ENCODE data around the gene PTBP1. TPM values are rescaled to one million over a fixed set of nuclear protein-coding genes. Genes with fewer than 3 reads are reported as not detected.

PTBP1 gene
- total and polyA plus RNA-seq, 2 experiments from 2014 or later, result 539 to 632 TPM

DNA sequence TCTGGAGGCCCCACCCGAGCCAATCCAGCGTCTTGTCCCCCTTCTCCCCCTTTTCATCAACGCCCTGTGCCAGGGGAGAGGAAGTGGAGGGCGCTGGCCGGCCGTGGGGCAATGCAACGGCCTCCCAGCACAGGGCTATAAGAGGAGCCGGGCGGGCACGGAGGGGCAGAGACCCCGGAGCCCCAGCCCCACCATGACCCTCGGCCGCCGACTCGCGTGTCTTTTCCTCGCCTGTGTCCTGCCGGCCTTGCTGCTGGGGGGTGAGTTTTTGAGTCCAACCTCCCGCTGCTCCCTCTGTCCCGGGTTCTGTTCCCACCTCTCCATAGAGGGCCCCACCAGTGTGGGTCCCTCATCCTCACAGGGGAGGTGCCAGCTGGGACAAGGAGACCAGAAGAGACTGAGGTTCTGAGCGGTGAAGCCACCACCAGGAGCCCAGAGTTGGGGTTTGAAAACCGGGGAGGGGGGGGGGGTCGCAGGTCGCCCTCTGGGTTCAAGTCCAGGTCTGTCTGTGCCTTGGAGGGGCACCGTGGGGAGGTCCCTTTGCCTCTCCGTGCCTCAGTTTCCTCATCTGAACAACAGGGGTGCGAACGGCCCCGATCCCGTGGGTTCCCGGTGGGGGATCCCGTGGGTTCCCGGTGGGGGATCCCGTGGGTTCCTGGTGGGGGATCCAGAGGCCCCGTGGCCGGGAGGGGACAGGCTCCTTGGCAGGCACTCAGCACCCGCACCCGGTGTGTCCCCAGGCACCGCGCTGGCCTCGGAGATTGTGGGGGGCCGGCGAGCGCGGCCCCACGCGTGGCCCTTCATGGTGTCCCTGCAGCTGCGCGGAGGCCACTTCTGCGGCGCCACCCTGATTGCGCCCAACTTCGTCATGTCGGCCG lies 55.1 kb downstream of the PTBP1 start, which contains the start of gene ELANE (continued):
- TF ChIP-seq, protein P1, sequence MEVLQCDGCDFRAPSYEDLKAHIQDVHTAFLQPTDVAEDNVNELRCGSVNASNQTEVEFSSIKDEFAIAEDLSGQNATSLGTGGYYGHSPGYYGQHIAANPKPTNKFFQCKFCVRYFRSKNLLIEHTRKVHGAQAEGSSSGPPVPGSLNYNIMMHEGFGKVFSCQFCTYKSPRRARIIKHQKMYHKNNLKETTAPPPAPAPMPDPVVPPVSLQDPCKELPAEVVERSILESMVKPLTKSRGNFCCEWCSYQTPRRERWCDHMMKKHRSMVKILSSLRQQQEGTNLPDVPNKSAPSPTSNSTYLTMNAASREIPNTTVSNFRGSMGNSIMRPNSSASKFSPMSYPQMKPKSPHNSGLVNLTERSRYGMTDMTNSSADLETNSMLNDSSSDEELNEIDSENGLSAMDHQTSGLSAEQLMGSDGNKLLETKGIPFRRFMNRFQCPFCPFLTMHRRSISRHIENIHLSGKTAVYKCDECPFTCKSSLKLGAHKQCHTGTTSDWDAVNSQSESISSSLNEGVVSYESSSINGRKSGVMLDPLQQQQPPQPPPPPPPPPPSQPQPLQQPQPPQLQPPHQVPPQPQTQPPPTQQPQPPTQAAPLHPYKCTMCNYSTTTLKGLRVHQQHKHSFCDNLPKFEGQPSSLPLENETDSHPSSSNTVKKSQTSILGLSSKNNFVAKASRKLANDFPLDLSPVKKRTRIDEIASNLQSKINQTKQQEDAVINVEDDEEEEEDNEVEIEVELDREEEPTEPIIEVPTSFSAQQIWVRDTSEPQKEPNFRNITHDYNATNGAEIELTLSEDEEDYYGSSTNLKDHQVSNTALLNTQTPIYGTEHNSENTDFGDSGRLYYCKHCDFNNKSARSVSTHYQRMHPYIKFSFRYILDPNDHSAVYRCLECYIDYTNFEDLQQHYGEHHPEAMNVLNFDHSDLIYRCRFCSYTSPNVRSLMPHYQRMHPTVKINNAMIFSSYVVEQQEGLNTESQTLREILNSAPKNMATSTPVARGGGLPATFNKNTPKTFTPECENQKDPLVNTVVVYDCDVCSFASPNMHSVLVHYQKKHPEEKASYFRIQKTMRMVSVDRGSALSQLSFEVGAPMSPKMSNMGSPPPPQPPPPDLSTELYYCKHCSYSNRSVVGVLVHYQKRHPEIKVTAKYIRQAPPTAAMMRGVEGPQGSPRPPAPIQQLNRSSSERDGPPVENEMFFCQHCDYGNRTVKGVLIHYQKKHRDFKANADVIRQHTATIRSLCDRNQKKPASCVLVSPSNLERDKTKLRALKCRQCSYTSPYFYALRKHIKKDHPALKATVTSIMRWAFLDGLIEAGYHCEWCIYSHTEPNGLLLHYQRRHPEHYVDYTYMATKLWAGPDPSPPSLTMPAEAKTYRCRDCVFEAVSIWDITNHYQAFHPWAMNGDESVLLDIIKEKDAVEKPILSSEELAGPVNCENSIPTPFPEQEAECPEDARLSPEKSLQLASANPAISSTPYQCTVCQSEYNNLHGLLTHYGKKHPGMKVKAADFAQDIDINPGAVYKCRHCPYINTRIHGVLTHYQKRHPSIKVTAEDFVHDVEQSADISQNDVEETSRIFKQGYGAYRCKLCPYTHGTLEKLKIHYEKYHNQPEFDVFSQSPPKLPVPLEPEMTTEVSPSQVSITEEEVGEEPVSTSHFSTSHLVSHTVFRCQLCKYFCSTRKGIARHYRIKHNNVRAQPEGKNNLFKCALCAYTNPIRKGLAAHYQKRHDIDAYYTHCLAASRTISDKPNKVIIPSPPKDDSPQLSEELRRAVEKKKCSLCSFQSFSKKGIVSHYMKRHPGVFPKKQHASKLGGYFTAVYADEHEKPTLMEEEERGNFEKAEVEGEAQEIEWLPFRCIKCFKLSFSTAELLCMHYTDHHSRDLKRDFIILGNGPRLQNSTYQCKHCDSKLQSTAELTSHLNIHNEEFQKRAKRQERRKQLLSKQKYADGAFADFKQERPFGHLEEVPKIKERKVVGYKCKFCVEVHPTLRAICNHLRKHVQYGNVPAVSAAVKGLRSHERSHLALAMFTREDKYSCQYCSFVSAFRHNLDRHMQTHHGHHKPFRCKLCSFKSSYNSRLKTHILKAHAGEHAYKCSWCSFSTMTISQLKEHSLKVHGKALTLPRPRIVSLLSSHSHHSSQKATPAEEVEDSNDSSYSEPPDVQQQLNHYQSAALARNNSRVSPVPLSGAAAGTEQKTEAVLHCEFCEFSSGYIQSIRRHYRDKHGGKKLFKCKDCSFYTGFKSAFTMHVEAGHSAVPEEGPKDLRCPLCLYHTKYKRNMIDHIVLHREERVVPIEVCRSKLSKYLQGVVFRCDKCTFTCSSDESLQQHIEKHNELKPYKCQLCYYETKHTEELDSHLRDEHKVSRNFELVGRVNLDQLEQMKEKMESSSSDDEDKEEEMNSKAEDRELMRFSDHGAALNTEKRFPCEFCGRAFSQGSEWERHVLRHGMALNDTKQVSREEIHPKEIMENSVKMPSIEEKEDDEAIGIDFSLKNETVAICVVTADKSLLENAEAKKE (CRISPR knock-in tag; IDR thresholded peaks at IDR 0.05), result no peak
- TF ChIP-seq CREB1 (CRISPR knock-in tag; IDR thresholded peaks at IDR 0.05; ENCODE audit: low read depth) (no peak), EZH2 (IDR thresholded peaks at IDR 0.05; ENCODE audit: low read depth, unreplicated experiment) (no peak), NANOG (IDR thresholded peaks at IDR 0.05; ENCODE audit: borderline replicate concordance) (no peak)
- TF ChIP-seq, protein P2, sequence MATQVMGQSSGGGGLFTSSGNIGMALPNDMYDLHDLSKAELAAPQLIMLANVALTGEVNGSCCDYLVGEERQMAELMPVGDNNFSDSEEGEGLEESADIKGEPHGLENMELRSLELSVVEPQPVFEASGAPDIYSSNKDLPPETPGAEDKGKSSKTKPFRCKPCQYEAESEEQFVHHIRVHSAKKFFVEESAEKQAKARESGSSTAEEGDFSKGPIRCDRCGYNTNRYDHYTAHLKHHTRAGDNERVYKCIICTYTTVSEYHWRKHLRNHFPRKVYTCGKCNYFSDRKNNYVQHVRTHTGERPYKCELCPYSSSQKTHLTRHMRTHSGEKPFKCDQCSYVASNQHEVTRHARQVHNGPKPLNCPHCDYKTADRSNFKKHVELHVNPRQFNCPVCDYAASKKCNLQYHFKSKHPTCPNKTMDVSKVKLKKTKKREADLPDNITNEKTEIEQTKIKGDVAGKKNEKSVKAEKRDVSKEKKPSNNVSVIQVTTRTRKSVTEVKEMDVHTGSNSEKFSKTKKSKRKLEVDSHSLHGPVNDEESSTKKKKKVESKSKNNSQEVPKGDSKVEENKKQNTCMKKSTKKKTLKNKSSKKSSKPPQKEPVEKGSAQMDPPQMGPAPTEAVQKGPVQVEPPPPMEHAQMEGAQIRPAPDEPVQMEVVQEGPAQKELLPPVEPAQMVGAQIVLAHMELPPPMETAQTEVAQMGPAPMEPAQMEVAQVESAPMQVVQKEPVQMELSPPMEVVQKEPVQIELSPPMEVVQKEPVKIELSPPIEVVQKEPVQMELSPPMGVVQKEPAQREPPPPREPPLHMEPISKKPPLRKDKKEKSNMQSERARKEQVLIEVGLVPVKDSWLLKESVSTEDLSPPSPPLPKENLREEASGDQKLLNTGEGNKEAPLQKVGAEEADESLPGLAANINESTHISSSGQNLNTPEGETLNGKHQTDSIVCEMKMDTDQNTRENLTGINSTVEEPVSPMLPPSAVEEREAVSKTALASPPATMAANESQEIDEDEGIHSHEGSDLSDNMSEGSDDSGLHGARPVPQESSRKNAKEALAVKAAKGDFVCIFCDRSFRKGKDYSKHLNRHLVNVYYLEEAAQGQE (IDR thresholded peaks at IDR 0.05; ENCODE audit: unreplicated experiment), result no peak
